K562 (cell line): ENCODE results near the gene SGMS1. TPM values are rescaled to one million over a fixed set of nuclear protein-coding genes. Genes with fewer than 3 reads are reported as not detected.

Source experiments
- BRF1 ChIP-seq: IDR thresholded peaks from 3 replicates; pipeline ENCODE4 v1.6.1; 2011; ENCODE audit warnings: borderline replicate concordance, mild to moderate bottlenecking; ENCODE audit not compliant: insufficient read length; ENCODE audit errors: extremely low read depth
- CAMTA2 ChIP-seq: fragments of 250-450 bp; sonication (Bioruptor Pico); conservative IDR thresholded peaks from 2 replicates; pipeline ENCODE4 v1.5.1; 2022
- FOXK1 ChIP-seq: sonication (generic); formaldehyde crosslinking; IDR thresholded peaks from 2 replicates; pipeline ENCODE4 v1.8.0; 2022; ENCODE audit warnings: missing genetic modification reagents, mild to moderate bottlenecking, borderline replicate concordance
- HMGXB4 ChIP-seq: sonication (generic); formaldehyde crosslinking; IDR thresholded peaks from 2 replicates; pipeline ENCODE4 v1.8.1; 2023; ENCODE audit warnings: mild to moderate bottlenecking, missing genetic modification reagents
- JUN ChIP-seq, 2 experiments: sonication (generic) in 1 of 2; formaldehyde crosslinking in 1 of 2; IDR thresholded peaks; 2 replicates each; pipeline versions ENCODE4 v1.6.1 to v1.8.0; 2012 to 2022; ENCODE audit warnings: borderline replicate concordance in 2 of 2, mild to moderate bottlenecking in 2 of 2, improper control_type of control experiment in 1 of 2, low read depth in 1 of 2, low read length in 1 of 2, missing genetic modification reagents in 1 of 2
- KAT8 ChIP-seq: fragments of 450-650 bp; IDR thresholded peaks from 2 replicates; pipeline ENCODE4 v1.6.1; 2016; ENCODE audit warnings: low read depth, mild to moderate bottlenecking
- MCM3 ChIP-seq: fragments of 450-650 bp; IDR thresholded peaks from 2 replicates; pipeline ENCODE4 v1.6.1; 2016
- SPI1 ChIP-seq: IDR thresholded peaks from 2 replicates; pipeline ENCODE4 v1.6.1; 2011; ENCODE audit warnings: low read depth, low read length, control low read depth, borderline replicate concordance
- TEAD1 ChIP-seq, 2 experiments: fragments of 450-650 bp in 1 of 2; sonication (generic) in 1 of 2; formaldehyde crosslinking; IDR thresholded peaks; 2 replicates each; pipeline versions ENCODE4 v1.4.0 to v1.8.0; 2020 to 2022; ENCODE audit warnings: mild to moderate bottlenecking in 2 of 2, missing genetic modification reagents in 1 of 2
- ZC3H11A ChIP-seq: IDR thresholded peaks from 2 replicates; pipeline ENCODE4 v1.6.1; 2012; ENCODE audit warnings: low read depth, low read length, improper control_type of control experiment
- ZNF282 ChIP-seq: sonication (generic); formaldehyde crosslinking; IDR thresholded peaks from 2 replicates; pipeline ENCODE4 v1.8.1; 2023; ENCODE audit warnings: missing genetic modification reagents
- ZNF347 ChIP-seq: fragments of 450-650 bp; formaldehyde crosslinking; IDR thresholded peaks from 2 replicates; pipeline ENCODE4 v1.4.0; 2020; ENCODE audit warnings: low read depth, mild to moderate bottlenecking, moderate library complexity
- polyA plus RNA-seq, 8 experiments: library from polyadenylated mRNA; depleted of rRNA in 4 of 8; stranded (reverse) in 5 of 8; unstranded in 3 of 8; fragments of >200 nt; fragmentation: Nextera tagmentation in 2 of 8; fragmentation: Illumina TruSeq in 1 of 8; extraction: Ambion mirVana in 2 of 8; extraction: Trizol in 1 of 8; gene quantifications; 2 replicates each; pipeline versions ENCODE4 v1.2.1 to v1.2.3, GENCODE V29; 2011 to 2014; ENCODE audit warnings: inconsistent platforms in 1 of 8, missing spikeins in 1 of 8
- total RNA-seq, 7 experiments: library from RNA; depleted of rRNA in 6 of 7; stranded (reverse); fragments of >200 nt in 6 of 7; fragmentation: Illumina TruSeq in 2 of 7; extraction: Trizol in 2 of 7; gene quantifications; 2 replicates each; pipeline versions ENCODE4 v1.2.1 to v1.2.3, GENCODE V29; 2011 to 2021; ENCODE audit warnings: low replicate concordance in 1 of 7
- TF ChIP-seq, protein P1 (sequence below): sonication (generic); formaldehyde crosslinking; IDR thresholded peaks from 2 replicates; pipeline ENCODE4 v1.8.0; 2022; ENCODE audit warnings: mild to moderate bottlenecking, missing genetic modification reagents
- TF ChIP-seq, protein P2 (sequence below): IDR thresholded peaks from 2 replicates; pipeline ENCODE4 v1.6.1; 2014; ENCODE audit warnings: antibody characterized with exemption
- TF ChIP-seq, protein P3 (sequence below): sonication (generic); formaldehyde crosslinking; IDR thresholded peaks from 2 replicates; pipeline ENCODE4 v1.8.0; 2022; ENCODE audit warnings: missing genetic modification reagents, mild to moderate bottlenecking, moderate library complexity, borderline replicate concordance

Gene SGMS1
- total and polyA plus RNA-seq, 9 of the 15 experiments (the other 6 are each of a cell fraction or from before 2014, with no cell fraction given): 22.6 to 232 (median 82.2) TPM

DNA sequence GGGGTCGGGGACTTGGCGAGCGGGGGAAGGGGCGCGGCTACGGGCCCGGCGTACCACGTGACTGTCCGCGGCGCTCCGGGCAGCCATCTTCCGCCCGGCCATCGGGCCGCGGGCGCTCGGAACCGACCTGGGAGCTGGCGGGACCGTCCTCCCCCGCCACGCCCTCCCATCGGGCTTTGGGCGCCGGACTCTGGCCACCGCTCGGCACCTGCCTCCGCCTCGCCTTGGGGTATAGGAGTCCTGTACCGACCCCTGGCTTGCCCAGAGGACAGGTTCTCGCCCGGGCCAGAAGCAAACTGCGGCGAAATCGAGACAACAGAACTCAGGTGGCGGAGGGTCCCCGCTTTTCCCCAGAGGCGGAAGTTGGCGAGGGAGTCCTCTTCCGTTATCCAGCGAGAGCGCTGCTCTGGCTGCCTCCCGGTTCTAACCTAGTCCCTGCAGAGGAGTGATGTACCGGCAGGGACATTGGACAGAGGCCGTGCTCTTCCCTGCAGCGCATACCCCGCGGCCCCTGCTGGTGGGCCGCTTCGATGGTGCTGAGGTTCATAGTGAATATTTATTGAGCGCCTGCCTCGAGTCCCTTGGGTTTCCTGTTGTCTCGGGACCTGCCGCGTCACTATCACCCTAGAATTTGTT is 1.2 kb upstream of the SGMS1 start (continued):
- TF ChIP-seq, protein P1, sequence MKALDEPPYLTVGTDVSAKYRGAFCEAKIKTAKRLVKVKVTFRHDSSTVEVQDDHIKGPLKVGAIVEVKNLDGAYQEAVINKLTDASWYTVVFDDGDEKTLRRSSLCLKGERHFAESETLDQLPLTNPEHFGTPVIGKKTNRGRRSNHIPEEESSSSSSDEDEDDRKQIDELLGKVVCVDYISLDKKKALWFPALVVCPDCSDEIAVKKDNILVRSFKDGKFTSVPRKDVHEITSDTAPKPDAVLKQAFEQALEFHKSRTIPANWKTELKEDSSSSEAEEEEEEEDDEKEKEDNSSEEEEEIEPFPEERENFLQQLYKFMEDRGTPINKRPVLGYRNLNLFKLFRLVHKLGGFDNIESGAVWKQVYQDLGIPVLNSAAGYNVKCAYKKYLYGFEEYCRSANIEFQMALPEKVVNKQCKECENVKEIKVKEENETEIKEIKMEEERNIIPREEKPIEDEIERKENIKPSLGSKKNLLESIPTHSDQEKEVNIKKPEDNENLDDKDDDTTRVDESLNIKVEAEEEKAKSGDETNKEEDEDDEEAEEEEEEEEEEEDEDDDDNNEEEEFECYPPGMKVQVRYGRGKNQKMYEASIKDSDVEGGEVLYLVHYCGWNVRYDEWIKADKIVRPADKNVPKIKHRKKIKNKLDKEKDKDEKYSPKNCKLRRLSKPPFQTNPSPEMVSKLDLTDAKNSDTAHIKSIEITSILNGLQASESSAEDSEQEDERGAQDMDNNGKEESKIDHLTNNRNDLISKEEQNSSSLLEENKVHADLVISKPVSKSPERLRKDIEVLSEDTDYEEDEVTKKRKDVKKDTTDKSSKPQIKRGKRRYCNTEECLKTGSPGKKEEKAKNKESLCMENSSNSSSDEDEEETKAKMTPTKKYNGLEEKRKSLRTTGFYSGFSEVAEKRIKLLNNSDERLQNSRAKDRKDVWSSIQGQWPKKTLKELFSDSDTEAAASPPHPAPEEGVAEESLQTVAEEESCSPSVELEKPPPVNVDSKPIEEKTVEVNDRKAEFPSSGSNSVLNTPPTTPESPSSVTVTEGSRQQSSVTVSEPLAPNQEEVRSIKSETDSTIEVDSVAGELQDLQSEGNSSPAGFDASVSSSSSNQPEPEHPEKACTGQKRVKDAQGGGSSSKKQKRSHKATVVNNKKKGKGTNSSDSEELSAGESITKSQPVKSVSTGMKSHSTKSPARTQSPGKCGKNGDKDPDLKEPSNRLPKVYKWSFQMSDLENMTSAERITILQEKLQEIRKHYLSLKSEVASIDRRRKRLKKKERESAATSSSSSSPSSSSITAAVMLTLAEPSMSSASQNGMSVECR (CRISPR knock-in tag): peak; percentile 91
- 0 out of 2 replicates have a peak, but pooled peaks have one; percentile 68 for TF ChIP-seq FOXK1 (CRISPR knock-in tag)
- no peak for TF ChIP-seq MCM3
- TF ChIP-seq CAMTA2 (CRISPR knock-in tag): no peak
- peak in 1 of 2 experiments; percentile 82; a peak in 2 of 4 replicates for TF ChIP-seq TEAD1 (CRISPR knock-in tag; IDR thresholded peaks at IDR 0.05)
- TF ChIP-seq ZC3H11A: no peak; the same call in 1 of the 2 replicates
- TF ChIP-seq, protein P2, sequence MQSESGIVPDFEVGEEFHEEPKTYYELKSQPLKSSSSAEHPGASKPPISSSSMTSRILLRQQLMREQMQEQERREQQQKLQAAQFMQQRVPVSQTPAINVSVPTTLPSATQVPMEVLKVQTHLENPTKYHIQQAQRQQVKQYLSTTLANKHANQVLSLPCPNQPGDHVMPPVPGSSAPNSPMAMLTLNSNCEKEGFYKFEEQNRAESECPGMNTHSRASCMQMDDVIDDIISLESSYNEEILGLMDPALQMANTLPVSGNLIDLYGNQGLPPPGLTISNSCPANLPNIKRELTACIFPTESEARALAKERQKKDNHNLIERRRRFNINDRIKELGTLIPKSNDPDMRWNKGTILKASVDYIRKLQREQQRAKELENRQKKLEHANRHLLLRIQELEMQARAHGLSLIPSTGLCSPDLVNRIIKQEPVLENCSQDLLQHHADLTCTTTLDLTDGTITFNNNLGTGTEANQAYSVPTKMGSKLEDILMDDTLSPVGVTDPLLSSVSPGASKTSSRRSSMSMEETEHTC: no peak; the same call in 1 of the 2 replicates
- no peak for TF ChIP-seq KAT8
- TF ChIP-seq SPI1: peak; percentile 39; the same call in 1 of the 2 replicates
- TF ChIP-seq, protein P3, sequence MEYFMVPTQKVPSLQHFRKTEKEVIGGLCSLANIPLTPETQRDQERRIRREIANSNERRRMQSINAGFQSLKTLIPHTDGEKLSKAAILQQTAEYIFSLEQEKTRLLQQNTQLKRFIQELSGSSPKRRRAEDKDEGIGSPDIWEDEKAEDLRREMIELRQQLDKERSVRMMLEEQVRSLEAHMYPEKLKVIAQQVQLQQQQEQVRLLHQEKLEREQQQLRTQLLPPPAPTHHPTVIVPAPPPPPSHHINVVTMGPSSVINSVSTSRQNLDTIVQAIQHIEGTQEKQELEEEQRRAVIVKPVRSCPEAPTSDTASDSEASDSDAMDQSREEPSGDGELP (CRISPR knock-in tag): peak; percentile 70
- no peak for TF ChIP-seq ZNF347 (CRISPR knock-in tag)
- no peak for TF ChIP-seq BRF1
- peak; percentile 43; the same call in 1 of the 2 replicates for TF ChIP-seq JUN (IDR thresholded peaks at IDR 0.05; ENCODE audit: borderline replicate concordance, low read depth, low read length)
- TF ChIP-seq JUN (CRISPR knock-in tag; IDR thresholded peaks at IDR 0.05; ENCODE audit: borderline replicate concordance): peak; percentile 39; the same call in 1 of the 2 replicates
- no peak; the same call in 1 of the 2 replicates for TF ChIP-seq HMGXB4 (CRISPR knock-in tag)
- no peak for TF ChIP-seq ZNF282 (CRISPR knock-in tag)
